Fibroblast of the conjunctiva (primary cell): ENCODE results near the gene OBSL1.

Experiments
- DNase-seq: peaks from one replicate; pipeline ENCODE4 v3.0.0-alpha.2; 2010; ENCODE audit warnings: low read depth

The OBSL1 gene

DNA sequence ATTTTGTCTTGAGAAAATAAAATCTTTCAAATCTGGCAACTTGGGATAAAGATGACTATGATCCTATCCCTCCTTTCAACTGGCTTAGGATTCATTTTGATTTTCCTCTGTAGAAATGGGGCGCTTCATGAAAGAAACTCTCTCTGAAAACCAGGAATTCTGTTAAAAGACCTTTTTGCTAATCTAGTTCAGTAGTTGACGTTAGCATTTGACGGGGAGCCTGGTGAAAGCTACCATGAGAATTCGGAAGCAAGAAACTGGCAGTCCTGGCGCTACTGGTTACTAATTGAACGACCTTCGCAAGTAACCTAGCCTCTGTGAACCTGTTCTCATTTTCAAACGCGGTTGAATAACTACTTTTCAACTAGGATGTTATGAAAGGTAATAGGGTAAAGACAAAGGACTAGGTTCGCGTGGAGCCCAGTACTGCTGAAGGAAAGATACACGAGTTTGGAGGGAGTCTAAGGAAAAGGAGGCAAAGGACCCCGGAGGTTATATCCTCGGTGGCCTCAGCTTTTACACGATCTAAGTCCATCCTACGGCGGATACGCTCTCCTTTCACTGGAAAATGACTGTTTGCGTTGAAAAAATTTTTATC lies 25.7 kb upstream of the OBSL1 start:
- DNase-seq: no peak

DNA sequence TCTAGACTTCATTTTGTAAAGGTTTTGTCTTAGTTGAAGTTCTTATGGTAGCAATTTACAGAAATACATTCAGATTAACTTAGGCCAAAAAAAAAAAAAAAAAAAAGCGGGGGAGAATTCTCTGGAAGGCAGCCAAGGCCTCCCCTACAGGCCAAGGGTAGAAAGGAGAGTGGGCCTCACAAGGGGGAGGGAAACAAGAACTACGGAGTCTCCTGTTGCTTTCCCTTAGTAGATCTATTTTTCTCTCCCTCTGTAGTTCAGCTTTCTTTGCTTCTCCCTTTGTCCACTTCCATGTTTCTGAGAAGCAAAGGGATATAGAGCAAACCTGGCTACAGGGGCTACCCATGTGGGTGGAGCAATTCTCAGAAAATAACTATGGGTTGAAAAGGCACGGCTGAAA lies 23.9 kb upstream of the OBSL1 start:
- no peak for DNase-seq

DNA sequence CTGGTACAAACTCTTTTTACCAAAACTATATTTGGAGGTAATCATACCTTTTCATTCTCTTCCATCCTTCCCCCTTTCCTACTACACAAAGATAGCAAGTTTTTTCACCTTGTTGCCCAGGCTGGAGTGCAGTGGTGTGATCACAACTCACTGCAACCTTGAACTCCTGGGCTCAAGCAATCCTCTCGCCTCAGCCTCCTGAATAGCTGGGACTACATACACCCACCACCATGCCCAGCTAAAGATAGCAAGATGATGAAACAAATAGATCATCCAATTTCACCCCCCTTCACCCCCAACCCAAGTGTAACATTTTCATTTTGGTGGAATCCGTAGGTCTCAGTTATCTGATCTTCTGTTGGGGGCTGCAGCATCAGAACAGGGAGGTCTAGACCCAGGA lies 21.8 kb upstream of the OBSL1 start:
- no peak for DNase-seq

DNA sequence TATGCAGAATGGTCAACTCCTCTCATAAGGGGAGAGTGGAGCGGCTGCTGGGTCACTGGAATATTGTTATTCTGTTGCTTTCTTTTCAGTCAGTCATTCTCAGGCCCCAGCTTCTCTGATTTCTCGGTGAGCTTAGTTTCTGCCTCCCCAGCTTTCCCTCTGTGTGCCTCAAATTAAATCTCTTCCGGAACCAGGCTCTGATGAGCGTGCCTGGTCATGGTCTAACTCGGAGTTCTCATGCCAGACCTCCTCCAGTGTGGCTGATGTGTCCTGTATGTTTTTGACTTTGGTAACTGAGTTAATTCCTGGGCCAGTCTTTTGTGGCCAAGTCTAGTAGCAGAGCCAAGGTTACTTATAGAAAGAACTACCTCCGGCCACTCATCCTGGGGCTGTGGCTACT lies 21.4 kb upstream of the OBSL1 start:
- DNase-seq: no peak

DNA sequence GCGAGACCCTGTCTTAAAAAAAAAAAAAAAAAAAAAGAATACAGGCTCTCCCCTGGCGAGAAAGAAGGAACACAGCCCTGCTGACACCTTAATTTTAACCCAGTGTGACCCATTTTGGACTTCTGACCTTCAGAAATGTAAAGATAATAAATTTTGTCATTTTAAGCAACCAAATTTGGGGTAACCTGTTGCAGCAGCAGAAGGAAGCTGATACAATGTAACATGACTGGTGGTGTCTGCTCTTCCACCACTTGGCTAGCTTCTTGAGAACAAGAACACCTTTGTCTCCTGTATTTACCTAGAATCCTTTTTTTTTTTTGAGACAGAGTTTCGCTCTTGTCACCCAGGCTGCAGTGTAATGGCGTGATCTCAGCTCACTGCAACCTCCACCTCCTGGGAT lies 19.8 kb upstream of the OBSL1 start:
- no peak for DNase-seq

DNA sequence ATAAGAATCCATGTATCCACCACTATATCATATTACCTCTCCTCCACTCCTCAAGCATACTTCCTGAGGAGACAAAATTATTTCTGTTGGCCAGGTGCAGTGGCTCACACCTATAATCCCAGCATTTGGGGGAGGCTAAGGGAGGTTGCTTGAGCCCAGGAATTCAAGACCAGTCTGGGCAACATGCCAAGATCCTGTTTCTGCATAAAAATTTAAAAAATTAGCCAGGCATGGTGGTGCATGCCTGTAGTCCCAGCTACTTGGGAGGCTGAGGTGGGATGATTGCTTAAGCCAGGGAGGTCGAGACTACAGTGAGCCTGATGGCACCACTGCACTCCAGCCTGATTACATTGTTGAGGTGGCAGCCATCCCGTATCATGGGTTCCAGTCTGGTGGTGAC lies 10.0 kb upstream of the OBSL1 start:
- no peak for DNase-seq

DNA sequence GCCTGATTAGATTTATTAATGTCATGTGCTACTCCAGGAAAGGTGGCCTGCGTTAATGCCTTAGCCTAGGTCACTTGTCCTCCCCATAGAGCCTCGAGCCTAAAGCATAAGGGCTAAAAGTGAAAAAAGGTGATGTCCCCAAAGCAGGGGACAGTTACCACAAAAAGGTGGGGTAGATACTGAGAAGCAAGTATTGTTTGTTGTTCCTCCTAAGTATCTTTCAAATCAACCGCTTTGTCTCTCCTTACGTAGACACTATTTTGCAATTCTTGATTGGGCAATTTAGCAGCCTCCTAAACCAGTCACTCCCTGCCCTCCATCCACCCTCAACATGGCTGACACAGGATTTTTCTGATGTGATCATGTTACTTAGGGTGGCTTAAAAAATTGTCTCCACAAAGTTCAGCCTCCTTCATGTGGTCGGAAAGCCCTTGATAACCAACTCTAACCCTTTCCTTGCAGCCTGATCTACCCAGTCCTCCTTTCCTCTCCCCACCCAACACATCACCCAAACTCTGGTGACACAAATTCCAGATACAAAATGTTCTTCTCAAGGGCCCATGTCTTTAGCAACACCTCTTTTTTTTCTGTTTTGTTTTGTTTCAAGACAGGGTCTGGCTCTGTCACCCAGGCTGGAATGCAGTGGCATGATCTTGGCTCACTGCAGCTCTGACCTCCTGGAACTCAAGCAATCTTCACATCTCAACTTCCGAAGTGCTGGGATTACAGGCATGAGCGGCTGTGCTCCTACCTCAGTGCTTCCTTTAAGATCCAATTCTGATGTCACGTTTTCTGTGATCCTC lies 7.7 kb upstream of the OBSL1 start:
- DNase-seq: no peak

DNA sequence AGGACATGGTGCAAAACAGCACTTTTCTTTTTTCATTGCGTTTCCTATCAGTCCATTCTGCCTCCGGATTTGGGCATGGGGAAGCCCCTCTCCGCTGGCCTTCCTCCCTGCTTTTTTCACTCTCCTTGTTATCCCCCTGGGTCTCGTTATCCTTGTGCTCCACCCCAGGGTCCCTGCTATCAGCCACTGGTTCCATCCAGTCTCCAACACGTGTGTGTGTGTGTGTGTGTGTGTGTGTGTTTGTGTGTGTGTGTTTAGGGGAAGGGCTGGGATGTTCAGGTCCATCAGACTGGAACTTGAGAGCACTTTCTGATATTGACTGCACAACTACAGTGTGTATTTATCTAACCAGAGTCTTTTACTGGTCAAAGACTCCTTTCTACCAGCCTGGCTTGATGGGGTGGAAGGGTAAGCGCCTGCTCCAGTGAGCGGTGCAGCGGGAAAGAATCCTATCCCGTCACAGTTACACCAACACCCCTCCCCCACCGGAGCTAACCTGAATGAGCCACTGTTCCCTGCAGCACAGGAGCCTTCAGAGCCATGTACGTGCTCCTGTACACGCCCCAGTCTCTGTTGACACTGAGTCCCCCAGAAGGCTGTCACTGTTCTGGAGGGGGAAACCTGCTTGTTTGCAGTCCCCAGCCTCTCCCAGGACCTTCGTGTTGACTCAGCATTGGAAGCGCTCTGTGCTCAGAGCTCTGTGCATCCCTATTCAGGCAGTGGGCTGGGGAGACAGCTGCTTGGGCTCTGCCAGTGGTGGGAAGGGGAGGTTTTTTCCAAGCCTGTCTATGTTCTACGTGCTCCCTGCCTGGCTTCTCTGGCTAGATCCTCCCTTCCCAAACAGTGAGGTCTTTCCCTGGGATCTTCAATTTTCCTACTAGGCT lies 5.4 kb upstream of the OBSL1 start:
- no peak for DNase-seq

DNA sequence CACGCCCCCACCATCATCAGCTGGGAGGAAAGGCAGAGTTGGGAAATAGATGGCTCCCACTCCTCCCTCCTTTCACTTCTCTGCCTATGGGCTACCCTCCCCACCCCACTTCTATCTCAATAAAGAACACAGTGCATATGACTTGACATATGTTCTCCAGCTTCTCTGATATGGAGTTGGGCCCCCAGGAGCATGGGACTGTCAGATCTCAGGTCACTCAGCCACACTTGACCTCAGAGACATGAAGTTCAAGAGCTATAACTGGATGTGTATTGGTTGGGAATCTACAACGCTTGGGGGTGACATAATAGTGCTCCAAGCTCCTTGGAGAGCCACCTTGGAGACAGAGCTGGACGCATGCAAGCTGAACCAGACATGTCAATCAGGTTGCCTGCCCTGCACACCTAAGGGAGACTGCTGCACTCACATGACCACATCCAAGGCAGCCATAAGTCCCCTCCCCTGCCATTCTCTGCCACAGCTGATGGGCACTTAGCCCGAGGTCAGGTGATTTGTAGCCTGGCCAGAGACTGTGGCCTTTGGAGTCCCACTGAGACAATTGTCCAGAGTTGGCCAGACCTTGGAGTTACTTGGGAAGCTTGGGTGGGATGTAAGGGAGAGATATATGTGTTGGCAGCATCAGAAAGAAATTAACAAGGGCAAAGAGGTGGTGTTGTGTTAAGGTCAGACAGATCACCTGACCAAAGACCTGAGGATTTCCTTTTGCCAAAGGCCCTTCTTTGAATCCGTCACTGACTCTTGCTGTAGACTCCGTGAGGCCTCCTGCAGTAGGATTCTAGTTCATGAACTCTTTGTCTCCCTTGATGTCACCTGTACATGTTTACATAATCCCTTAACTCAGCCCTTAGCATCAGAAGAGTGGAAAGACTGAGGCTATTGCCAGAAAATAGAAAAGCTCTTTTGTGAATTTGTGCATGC lies 4.5 kb upstream of the OBSL1 start:
- DNase-seq: no peak

DNA sequence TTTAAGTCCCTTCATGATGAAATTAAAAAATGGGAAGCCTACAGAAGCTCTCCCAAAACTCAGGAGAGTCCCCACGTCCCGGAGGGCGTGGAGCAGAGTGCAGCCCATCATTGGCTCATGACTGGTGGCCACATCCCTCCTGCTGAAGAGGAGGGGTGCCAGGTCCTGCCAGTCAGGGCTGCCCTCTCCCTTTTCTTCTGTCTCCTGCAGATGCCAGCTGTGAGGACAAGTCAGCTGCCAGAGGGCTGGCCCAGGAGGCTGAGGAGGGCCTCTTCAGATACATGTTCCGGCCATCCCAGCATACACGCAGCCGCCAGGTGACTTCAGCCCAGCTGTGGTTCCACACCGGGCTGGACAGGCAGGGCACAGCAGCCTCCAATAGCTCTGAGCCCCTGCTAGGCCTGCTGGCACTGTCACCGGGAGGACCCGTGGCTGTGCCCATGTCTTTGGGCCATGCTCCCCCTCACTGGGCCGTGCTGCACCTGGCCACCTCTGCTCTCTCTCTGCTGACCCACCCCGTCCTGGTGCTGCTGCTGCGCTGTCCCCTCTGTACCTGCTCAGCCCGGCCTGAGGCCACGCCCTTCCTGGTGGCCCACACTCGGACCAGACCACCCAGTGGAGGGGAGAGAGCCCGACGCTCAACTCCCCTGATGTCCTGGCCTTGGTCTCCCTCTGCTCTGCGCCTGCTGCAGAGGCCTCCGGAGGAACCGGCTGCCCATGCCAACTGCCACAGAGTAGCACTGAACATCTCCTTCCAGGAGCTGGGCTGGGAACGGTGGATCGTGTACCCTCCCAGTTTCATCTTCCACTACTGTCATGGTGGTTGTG lies 3.4 kb upstream of the OBSL1 start:
- no peak for DNase-seq

DNA sequence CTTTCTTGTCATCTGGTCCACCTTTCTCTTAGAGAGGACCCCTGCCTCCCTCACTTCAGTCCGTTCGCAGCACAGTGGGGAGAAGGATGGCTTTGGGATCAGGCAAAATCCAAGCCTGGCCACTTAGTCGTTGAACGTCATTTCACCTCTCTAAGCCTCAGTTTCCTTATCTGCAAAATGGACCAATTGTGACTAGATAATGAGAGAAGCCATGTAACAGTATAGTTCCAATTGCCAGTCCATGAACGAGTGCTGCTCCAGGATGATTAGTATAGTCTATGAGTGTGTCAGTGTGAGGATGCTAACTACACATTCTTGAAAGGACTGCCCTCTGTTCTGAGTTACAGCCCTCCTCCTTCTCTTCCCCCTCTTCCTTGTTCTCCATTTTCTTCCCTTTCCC lies 1.8 kb upstream of the OBSL1 start:
- no peak for DNase-seq

DNA sequence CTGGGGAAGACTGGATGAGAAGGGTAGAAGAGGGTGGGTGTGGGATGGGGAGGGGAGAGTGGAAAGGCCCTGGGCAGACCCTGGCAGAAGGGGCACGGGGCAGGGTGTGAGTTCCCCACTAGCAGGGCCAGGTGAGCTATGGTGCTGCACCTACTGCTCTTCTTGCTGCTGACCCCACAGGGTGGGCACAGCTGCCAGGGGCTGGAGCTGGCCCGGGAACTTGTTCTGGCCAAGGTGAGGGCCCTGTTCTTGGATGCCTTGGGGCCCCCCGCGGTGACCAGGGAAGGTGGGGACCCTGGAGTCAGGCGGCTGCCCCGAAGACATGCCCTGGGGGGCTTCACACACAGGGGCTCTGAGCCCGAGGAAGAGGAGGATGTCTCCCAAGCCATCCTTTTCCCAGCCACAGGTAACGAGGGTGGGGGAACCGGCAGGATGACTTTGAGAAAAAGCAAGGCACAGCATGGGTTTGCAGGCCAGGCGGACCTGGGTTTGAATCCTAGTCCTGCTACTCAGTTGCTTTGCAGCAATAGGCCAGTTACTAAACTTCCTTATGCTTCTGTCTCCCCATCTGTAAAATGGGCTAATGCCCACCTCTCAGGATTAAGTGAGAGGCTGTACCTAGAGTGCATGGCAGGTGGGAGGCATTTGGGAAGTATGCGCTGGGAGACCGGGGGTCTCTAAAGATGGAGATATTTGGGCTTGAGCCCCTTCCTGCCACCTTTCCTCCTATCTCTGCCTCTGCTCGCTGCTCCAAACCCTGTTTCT lies 1.1 kb upstream of the OBSL1 start, which contains the start of gene INHA:
INHA (plus strand) TSS at position 74 of the 765 bp plus-strand sequence; CDS start at position 139, 65 bp downstream.
- no peak for DNase-seq

DNA sequence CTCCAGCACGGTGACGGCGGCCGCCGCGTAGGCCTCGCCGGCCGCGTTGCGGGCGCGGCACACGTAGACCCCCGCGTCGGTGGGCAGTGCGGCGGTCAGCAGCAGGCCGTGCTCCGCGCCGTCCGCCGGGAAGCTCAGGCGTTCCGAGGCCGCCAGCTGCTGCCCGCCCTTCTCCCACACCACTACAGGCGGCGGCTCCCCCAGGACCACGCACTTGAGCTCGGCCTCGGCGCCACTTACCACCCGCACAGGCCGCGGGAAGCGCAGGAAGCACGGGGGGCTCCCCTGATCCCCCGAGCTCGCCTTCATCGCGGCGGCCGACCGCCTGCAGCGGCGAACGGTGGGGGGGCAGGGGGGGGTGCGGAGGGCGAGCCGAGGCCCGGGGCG lies 422 bp downstream of the OBSL1 start:
- no peak for DNase-seq

DNA sequence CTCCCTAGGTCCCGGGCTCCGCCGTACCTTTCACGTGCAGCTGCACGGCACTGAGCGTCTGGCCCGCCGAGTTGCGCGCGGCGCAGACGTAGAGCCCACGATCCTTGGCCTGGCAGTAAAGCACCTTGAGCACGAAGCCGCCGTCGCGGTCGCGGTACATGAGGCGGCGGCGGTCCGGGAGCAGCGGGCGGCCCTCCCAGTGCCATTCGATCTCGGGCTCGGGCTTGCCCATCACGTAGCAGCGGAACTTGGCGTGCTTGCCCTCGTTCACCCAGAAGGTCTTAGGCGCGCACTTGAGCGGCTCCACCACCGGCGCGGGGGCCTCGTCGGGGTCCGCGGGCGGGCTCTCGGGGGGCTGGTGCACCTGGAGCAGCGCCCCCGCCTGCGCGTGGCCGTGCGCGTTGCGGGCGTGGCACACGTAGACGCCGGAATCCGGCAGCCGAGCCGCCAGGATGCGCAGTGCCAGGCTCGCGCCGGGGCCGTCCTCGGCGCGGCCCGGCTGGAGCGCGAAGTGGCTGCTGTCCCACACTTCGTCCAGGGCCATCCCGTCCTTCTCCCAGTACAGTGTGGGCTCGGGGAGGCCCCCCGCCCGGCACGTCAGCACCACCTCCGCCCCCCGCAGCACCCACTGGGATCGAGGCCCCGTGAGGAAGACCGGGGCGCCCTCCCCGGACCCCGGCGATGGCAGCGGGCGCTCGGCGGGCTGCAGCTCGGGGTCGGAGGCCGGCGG lies 980 bp downstream of the OBSL1 start:
- DNase-seq: no peak

DNA sequence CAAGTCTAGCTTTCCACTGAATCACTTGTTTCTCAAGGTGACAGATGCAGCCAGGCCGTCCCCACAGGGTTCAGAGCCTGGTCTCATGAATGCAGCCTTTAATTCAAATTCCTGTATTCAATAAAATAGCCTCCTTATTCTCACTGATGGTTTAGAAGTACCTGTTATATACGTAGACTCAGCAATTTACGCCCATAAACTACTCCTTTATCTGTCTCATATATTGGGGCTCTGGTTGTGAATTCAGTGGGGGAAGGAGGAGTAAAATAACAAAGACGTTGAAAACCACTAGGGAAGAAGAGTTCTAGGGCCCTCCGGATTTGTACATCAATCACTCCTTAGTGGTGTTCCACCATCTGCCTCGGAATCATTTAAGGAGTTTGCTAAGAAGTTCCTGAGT lies 1.7 kb downstream of the OBSL1 start:
- no peak for DNase-seq

DNA sequence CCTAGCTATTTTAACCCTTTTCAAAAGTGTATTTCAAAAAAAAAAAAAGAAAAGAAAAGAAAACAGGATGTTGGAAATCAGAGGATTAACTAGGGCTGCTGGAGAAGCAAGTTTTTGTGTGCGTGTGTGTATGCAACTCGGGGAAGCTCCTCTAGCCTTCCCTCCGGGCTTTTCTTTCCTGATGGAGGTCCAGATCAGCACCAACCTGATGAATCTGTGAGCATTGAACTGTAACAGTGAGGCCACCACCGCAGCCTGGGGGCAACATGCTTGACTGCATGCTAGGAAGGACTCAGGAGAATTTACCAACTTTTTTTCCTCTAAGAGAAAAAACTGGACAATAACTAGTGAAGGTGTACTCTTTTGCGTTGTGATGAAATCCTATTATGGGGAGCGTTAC lies 2.3 kb downstream of the OBSL1 start:
- DNase-seq: no peak

DNA sequence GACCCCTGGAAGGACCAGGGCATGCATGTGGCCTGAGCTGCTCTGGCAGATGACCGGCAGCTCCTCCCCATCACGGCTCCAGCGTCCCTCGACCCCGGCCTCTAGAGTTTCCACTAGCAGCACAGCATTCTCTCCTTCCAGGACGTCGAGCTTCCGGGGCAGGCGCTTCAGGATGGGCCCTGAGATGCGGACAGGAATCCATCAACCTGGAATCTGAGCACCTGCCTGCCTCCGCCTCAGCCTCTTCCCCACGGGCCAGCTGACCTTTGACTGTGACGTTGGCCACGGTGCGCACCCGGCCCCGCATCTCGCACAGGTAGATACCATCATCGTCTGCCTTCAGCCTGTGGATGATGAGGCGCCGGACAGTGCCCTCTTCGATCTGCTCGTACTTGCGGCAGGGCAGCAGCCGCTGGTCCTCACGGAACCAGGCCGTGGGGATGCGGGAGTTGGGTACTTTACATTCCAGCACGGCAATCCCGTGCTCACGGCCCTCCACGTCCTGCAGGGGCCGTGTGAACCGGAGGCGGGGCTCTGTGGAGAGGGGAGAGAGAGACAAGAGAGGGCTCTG lies 3.5 kb downstream of the OBSL1 start:
- no peak for DNase-seq

DNA sequence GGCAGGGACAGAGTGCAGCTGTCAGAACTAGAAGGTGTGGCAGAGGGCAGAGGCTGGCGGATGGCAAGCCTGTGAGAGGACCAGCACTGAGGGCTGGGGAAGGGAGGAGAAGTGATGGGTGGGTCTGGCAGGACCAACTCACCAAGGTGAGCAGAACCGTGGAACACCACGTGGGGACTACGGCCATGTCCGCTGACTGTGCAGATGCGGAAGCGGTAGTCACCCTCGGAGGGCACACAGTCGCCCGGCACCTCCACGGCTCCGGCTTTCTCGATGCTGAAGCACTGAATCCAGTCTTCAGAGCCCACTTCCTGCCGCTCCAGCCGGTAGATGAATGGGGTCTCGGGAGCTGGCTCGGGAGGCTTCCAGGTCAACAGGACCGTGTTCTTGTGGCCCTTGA lies 4.2 kb downstream of the OBSL1 start:
- DNase-seq: no peak

DNA sequence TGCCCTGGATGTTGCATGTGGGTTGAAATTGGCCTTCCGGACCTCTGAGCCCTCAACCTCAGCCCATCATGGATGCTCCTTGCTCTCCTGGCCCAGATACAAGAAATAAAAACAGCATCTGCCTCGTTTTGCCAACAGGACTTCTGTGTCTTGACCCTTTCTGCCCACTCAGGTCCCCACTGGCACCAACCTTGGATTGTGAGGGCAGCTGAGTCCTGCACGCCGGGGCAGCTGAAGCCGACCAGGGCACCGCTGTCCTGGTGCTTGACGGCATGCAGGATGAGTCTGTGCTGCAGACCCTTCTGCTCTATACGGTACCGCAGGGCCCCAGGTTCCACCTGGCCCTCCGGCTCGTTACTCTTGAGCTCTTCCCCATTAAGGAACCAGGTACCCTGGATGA lies 4.7 kb downstream of the OBSL1 start:
- no peak for DNase-seq
